HG03432 (cell line): ENCODE results near the gene FOXC2.
"Not testable (repeated sequence)": the region's sequence is repeated elsewhere in the genome, so short reads cannot be mapped to it uniquely, and the experiment has no call there.

ENCODE experiments used
- ATAC-seq: cut with Tn5 transposase; IDR thresholded peaks from one replicate; pipeline ENCODE4 v1.9.1; 2021; ENCODE audit warnings: mild to moderate bottlenecking, moderate library complexity; ENCODE audit not compliant: unreplicated experiment

Gene FOXC2

GRCh38 chr16:86584726-86585721 is 18.4 kb downstream of the FOXC2 start:
- ATAC-seq: no peak

- ATAC-seq: no peak
Measured at GRCh38 chr16:86585821-86586611, 19.4 kb downstream of the FOXC2 start.

GRCh38 chr16:86587487-86587886 is 20.9 kb downstream of the FOXC2 start:
- no peak for ATAC-seq

- not testable (repeated sequence) for ATAC-seq
Measured at GRCh38 chr16:86587955-86588354, 21.3 kb downstream of the FOXC2 start.

GRCh38 chr16:86590501-86591144 is 24.0 kb downstream of the FOXC2 start:
- ATAC-seq: no peak

- ATAC-seq: no peak
Measured at GRCh38 chr16:86591270-86591669, 24.6 kb downstream of the FOXC2 start.

- ATAC-seq: no peak
Measured at GRCh38 chr16:86593913-86594620, 27.4 kb downstream of the FOXC2 start.

GRCh38 chr16:86594721-86595120 is 28.1 kb downstream of the FOXC2 start:
- ATAC-seq: no peak

- no peak for ATAC-seq
Measured at GRCh38 chr16:86595983-86596605, 29.5 kb downstream of the FOXC2 start.

GRCh38 chr16:86597126-86597879 is 30.7 kb downstream of the FOXC2 start:
- ATAC-seq: no peak

- ATAC-seq: no peak
Measured at GRCh38 chr16:86597880-86598606, 31.4 kb downstream of the FOXC2 start.

GRCh38 chr16:86598607-86599565 is 32.3 kb downstream of the FOXC2 start:
- ATAC-seq: no peak

- ATAC-seq: no peak
Measured at GRCh38 chr16:86601356-86601755, 34.7 kb downstream of the FOXC2 start.

GRCh38 chr16:86602521-86602920 is 35.9 kb downstream of the FOXC2 start:
- ATAC-seq: no peak

- no peak for ATAC-seq
Measured at GRCh38 chr16:86604436-86605193, 38.0 kb downstream of the FOXC2 start.

- no peak for ATAC-seq
Measured at GRCh38 chr16:86605950-86606349, 39.3 kb downstream of the FOXC2 start.

- no peak for ATAC-seq
Measured at GRCh38 chr16:86608301-86608747, 41.7 kb downstream of the FOXC2 start.
